HG03097 (cell line): Measurements from ENCODE around the gene LYSMD2.

Experiments
- ATAC-seq: cut with Tn5 transposase; IDR thresholded peaks from one replicate; pipeline ENCODE4 v1.9.1; 2021; ENCODE audit not compliant: unreplicated experiment, low FRiP score

The LYSMD2 gene

GRCh38 chr15:51677021-51677420, 60.4 kb downstream of the LYSMD2 start:
- no peak for ATAC-seq

DNA sequence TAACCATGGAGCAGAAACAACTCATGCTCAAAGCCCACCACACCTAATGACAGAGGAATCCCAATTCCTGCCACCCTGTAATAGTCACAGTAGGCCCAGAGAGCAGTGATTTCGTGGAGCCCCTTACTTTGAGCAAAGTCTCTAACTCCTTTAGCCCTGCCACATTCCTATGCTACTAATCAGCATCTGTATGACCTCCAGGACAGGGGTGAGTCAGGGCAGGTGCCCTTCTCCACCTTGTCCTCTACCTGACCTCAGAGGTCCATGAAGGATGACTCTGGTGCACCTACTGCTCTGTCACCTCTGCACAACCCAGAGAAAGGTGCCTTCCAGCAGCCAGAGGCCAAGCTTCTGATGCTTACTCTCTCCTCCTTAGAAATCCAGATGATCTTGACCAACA, 62.2 kb downstream of the LYSMD2 start:
- no peak for ATAC-seq
